PC-3 (cell line): Measurements from ENCODE around the gene ZNF778. TPM values are rescaled to one million over a fixed set of nuclear protein-coding genes. Genes with fewer than 3 reads are reported as not detected.
A peak's percentile ranks its signal among the peaks of the same experiment; 100 is the strongest.

Experiments used
- ATAC-seq: fragments of 200-7000 bp; cut with Tn5 transposase; 2 replicates; pipeline ENCODE4 v1.9.1; 2020; ENCODE audit warnings: mild to moderate bottlenecking, moderate library complexity
- BruUV-seq: library from RNA; stranded (reverse); fragments of 400-500 nt; replicated peaks from 2 replicates; lab custom pipeline; 2021; lab: Mats Ljungman, UMichigan
- CTCF ChIA-PET: fragments of 300-600 bp; sonication (Branson Sonifier 250); formaldehyde crosslinking; loops from one replicate; lab custom pipeline; 2022; ENCODE audit warnings: antibody characterized with exemption; lab: Charles Lee
- POLR2A ChIA-PET: fragments of 300-600 bp; sonication (Branson Sonifier 250); formaldehyde crosslinking; loops from one replicate; lab custom pipeline; 2022; ENCODE audit warnings: antibody characterized with exemption; ENCODE audit not compliant: unreplicated experiment; lab: Charles Lee
- DNase-seq: peaks from one replicate; pipeline ENCODE4 v3.0.0-alpha.2; 2015
- H2AFZ ChIP-seq: fragments of 300-600 bp; sonication (generic); 2 replicates; pipeline ENCODE4 v1.6.0; 2016; ENCODE audit warnings: antibody characterized with exemption, low read length
- H3F3A ChIP-seq: fragments of 300-600 bp; sonication (generic); one replicate; pipeline ENCODE4 v1.6.0; 2017; ENCODE audit warnings: antibody characterized with exemption, low read length, control low read depth, mild to moderate bottlenecking; ENCODE audit not compliant: unreplicated experiment
- H3K27ac ChIP-seq: fragments of 300-600 bp; sonication (generic); 2 replicates; pipeline ENCODE4 v1.5.1; 2016; ENCODE audit warnings: mild to moderate bottlenecking, low read length
- H3K27me3 ChIP-seq: fragments of 300-600 bp; sonication (generic); 2 replicates; pipeline ENCODE4 v1.6.1; 2016; ENCODE audit warnings: low read length, mixed read lengths
- H3K36me3 ChIP-seq: fragments of 300-600 bp; sonication (generic); 2 replicates; pipeline ENCODE4 v1.6.1; 2016; ENCODE audit warnings: low read depth, mixed run types, low read length, mixed read lengths
- H3K4me1 ChIP-seq: fragments of 300-600 bp; sonication (generic); 2 replicates; pipeline ENCODE4 v1.5.1; 2016; ENCODE audit warnings: low read length; ENCODE audit not compliant: insufficient read depth
- H3K4me2 ChIP-seq: fragments of 300-600 bp; sonication (generic); 2 replicates; pipeline ENCODE4 v1.6.0; 2016; ENCODE audit warnings: low read length
- H3K4me3 ChIP-seq: fragments of 300-600 bp; sonication (generic); 2 replicates; pipeline ENCODE4 v1.5.1; 2016; ENCODE audit warnings: mild to moderate bottlenecking, low read length, mixed read lengths
- H3K79me2 ChIP-seq: fragments of 300-600 bp; sonication (generic); 2 replicates; pipeline ENCODE4 v1.6.1; 2017; ENCODE audit warnings: low read length, mixed read lengths
- H3K9ac ChIP-seq: fragments of 300-600 bp; sonication (generic); 2 replicates; pipeline ENCODE4 v1.6.0; 2016; ENCODE audit warnings: mild to moderate bottlenecking, low read length
- H3K9me2 ChIP-seq: fragments of 300-600 bp; sonication (generic); replicated peaks from 2 replicates; pipeline ENCODE4 v1.6.1; 2016; ENCODE audit warnings: mixed run types, low read length, mixed read lengths
- H3K9me3 ChIP-seq: fragments of 300-600 bp; sonication (generic); 2 replicates; pipeline ENCODE4 v1.6.1; 2016; ENCODE audit warnings: low read length, mixed read lengths
- H4K20me1 ChIP-seq: fragments of 300-600 bp; sonication (generic); 2 replicates; pipeline ENCODE4 v1.6.1; 2016; ENCODE audit warnings: low read length, mixed read lengths
- CTCF ChIP-seq: fragments of 300-600 bp; sonication (generic); conservative IDR thresholded peaks from 2 replicates; pipeline ENCODE4 v1.5.1; 2017; ENCODE audit warnings: antibody characterized with exemption, low read depth, mild to moderate bottlenecking, low read length
- EZH2 ChIP-seq: fragments of 300-600 bp; sonication (generic); IDR thresholded peaks from one replicate; pipeline ENCODE4 v1.6.1; 2017; ENCODE audit warnings: antibody characterized with exemption, mild to moderate bottlenecking, low read length; ENCODE audit not compliant: unreplicated experiment
- EZH2phosphoT487 ChIP-seq: fragments of 300-600 bp; sonication (generic); IDR thresholded peaks from 2 replicates; pipeline ENCODE4 v1.6.1; 2018; ENCODE audit warnings: mild to moderate bottlenecking, antibody characterized with exemption, low read length, borderline replicate concordance
- intact Hi-C: fragments of 100-400 bp; cut with micrococcal nuclease; formaldehyde crosslinking; loops from 2 replicates; pipeline ENCODE4 v1.9.0; 2023
- total RNA-seq: library from RNA; depleted of rRNA; stranded (reverse); fragments of >200 nt; gene quantifications from 2 replicates; pipeline ENCODE4 v1.2.3, GENCODE V29; 2014

The ZNF778 gene
- total RNA-seq, 1 experiment from 2014 or later = 15.3 TPM

GRCh38 chr16:89233678-89234490 is 16.4 kb downstream of the ZNF778 start:
- intact Hi-C loops = no loop called here
- TF ChIP-seq EZH2phosphoT487 (no peak), EZH2 (no peak), CTCF (no peak)
- Histone ChIP-seq H3K4me3 (no peak overlapping the region), H3K79me2 (no peaks in the 10 kb centered on the region), H3K36me3 (peaks cover 8% of the 10 kb centered on the region), H3F3A (no peaks in the 10 kb centered on the region), H3K9me3 (no peaks in the 10 kb centered on the region), H3K27ac (no peak overlapping the region), H2AFZ (no peak overlapping the region), H3K9me2 (no peaks in the 10 kb centered on the region), H3K4me1 (no peaks in the 10 kb centered on the region), H3K9ac (no peak overlapping the region), H3K27me3 (no peaks in the 10 kb centered on the region), H3K4me2 (no peak overlapping the region), H4K20me1 (no peaks in the 10 kb centered on the region)
- DNase-seq = no peak
- BruUV-seq = no TSS peak
- POLR2A ChIA-PET = no interaction called here
- CTCF ChIA-PET = no interaction called here
- ATAC-seq = no peak

GRCh38 chr16:89237733-89238132 is 20.2 kb downstream of the ZNF778 start:
- ATAC-seq (no peak; the same call in 1 of the 2 replicates), DNase-seq (peak; percentile 15)
- no peak for TF ChIP-seq EZH2
- no peak for TF ChIP-seq CTCF
- TF ChIP-seq EZH2phosphoT487 = no peak
- H3K9me3 ChIP-seq = no peaks in the 10 kb centered on the region
- no peaks in the 10 kb centered on the region for H4K20me1 ChIP-seq
- H3K4me3 ChIP-seq = no peak overlapping the region
- no peak overlapping the region for H2AFZ ChIP-seq
- no peaks in the 10 kb centered on the region for H3F3A ChIP-seq
- H3K9ac ChIP-seq = no peak overlapping the region
- H3K27ac ChIP-seq = no peak overlapping the region
- no peaks in the 10 kb centered on the region for H3K4me1 ChIP-seq
- H3K36me3 ChIP-seq = no peaks in the 10 kb centered on the region
- H3K9me2 ChIP-seq = no peaks in the 10 kb centered on the region
- intact Hi-C loops = no loop called here
- H3K4me2 ChIP-seq = no peak overlapping the region
- H3K27me3 ChIP-seq = no peaks in the 10 kb centered on the region
- peaks cover 8% of the 10 kb centered on the region for H3K79me2 ChIP-seq
- POLR2A ChIA-PET = no interaction called here
- CTCF ChIA-PET = no interaction called here
- no TSS peak for BruUV-seq
